HG03139 (cell line): ENCODE data around the gene TANC1.
"Not testable (repeated sequence)": the region's sequence is repeated elsewhere in the genome, so short reads cannot be mapped to it uniquely, and the experiment has no call there.

Experiments used
- ATAC-seq: cut with Tn5 transposase; IDR thresholded peaks from one replicate; pipeline ENCODE4 v1.9.1; 2021; ENCODE audit not compliant: unreplicated experiment

The TANC1 gene

GRCh38 chr2:159082119-159082518, 113.7 kb downstream of the TANC1 start:
- ATAC-seq, result no peak

GRCh38 chr2:159084384-159085370, 116.2 kb downstream of the TANC1 start:
- ATAC-seq, result no peak

DNA sequence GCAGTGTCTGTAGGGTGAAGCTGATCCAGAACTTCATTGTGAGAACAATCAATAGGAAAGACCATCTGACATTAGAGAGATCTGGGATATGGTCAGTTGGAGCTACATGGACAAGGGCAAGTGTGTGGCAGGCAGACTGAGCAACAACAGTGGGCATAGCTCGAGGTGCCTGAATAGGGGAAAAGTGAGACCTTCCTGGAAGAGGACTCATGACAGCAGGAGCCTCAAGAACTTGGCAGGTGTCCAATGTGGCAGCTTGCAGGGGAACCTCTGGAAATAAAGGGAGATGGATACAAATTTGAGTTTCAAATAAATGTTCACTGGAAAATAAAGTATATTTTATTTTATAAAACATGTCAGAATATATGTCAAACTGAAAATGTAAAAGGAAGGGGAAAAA, 117.9 kb downstream of the TANC1 start:
- ATAC-seq, result no peak

- no peak for ATAC-seq
Measured at GRCh38 chr2:159086826-159087225, 118.4 kb downstream of the TANC1 start.

DNA sequence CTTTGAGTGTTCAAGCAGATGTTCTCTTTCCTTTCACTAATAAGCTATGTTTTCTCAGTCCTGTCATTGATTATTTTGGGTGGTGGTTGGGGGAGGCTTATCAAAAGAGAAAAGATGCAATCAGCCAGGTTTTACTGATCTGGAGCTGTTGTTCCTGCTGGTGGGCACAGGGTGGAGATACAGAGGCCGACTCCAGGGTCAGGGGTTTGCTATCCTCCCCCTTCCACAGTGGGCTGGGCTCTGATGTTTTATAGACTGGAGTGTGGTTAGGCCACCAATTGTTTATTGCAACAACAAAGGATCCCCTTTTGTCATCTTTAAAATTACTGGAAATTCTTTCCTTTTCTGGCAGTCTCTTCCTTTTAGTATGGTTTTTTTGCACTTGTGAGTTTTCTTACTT, 120.5 kb downstream of the TANC1 start:
- ATAC-seq, result no peak

DNA sequence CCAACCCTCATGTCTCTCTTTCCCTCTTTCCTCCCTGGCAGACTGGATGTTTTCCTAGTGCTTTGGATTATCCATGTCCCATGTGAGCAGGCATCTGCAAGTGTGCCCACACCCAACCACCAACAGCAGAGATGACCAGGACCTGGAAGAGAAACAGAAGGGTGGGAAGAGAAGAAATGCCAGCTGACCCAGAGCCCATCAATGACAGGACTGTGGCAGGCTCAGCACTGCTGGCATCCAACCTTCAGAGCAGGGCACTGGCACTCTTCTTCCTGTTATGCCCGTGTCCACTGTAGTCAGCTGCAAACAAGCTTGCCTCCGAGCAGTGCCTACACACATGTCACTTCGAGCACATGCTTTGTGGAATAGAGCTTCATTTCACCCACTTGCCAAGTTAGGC, 121.1 kb downstream of the TANC1 start:
- no peak for ATAC-seq

- peak; percentile 46 for ATAC-seq
Measured at GRCh38 chr2:159090514-159091201, 122.2 kb downstream of the TANC1 start.

GRCh38 chr2:159091381-159091780, 122.9 kb downstream of the TANC1 start:
- ATAC-seq, result no peak

DNA sequence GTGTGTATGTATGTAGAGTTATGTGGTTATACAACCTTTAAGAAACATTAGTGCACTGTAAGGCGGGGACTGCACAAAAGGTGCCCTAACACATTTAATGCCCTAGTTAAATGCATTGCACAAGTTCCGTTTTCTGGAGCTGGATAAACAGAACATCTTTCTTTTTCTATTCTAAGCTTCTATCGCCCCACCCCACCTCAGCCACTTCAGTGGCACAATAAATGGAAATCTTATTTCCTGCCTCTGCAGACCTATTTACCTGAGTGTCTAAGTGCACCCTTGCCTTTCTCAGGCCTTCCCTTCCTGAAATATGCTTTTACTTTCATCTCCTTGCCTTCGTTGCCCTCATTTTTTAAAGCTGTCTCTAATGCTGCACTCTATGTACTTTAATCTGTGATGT, 123.5 kb downstream of the TANC1 start:
- ATAC-seq, result no peak

DNA sequence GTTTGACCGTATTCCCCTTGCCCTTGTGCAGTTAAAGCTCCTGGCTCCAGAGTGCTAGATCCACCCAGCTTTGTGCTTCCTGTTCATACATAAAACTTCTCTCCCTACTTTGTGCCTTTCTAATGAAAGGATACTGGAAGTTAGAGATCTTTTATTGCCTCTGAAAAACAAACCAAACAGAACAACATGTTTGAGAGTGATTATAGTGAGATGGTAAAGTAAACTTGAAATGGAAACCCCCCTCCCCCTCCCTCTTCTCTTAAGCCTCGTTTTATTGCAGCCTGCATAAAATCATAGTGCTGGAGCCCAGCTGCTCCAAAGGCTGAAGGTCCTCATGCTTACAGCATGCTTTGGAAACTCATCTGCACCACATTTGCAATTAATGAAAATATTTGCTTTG, 125.1 kb downstream of the TANC1 start:
- no peak for ATAC-seq

- ATAC-seq, result no peak
Measured at GRCh38 chr2:159094173-159094737, 125.8 kb downstream of the TANC1 start.

DNA sequence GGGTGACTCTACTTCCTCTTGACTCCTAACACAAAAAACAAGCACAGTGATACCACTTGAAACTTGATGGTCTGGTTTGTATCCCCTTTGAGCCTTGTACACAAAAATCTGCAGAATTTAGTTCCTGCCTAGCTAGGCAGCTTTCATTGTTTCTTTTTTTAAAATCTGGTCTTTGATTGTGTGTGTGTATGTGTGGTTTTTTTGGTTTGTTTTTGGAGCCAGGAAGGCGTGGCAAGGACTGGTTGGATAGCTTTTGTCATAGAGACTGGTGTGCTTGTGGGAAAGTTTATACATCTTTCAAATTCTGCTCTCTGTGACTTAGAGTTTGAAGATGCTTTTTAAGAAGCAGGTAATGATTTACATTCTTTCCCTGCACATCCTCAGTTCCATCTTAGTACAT, 127.4 kb downstream of the TANC1 start:
- ATAC-seq, result no peak

- ATAC-seq, result not testable (repeated sequence)
Measured at GRCh38 chr2:159096302-159096855, 127.9 kb downstream of the TANC1 start.

GRCh38 chr2:159096901-159097300, 128.5 kb downstream of the TANC1 start:
- no peak for ATAC-seq

- ATAC-seq, result no peak
Measured at GRCh38 chr2:159098361-159098760, 129.9 kb downstream of the TANC1 start.

DNA sequence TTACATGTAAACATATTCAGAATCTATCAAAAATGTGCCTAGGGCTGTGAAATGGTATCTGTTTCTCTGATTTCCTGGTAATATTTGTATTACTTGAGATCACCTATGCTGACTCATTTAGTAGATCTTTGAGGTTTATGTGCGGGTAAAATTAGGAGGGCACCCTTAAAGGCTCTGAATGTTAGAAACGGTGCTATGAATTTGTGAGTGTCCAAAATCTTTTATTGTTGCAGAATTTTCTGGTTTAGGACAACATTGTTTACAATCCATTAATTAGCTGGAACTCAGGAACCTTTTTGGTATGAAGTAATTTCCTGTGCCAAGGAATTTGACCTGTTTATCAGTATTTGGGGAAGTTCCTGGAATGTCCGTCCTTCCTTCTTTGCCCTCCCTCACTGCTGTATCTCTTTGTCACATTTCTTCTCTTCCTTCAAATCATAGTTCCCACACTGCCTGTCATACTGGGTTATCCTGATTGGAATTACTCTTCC, 130.5 kb downstream of the TANC1 start:
- ATAC-seq, result no peak

GRCh38 chr2:159101755-159102489, 133.5 kb downstream of the TANC1 start:
- no peak for ATAC-seq

GRCh38 chr2:159103411-159103810, 135.0 kb downstream of the TANC1 start:
- ATAC-seq, result no peak

GRCh38 chr2:159106109-159106508, 137.7 kb downstream of the TANC1 start:
- ATAC-seq, result no peak

DNA sequence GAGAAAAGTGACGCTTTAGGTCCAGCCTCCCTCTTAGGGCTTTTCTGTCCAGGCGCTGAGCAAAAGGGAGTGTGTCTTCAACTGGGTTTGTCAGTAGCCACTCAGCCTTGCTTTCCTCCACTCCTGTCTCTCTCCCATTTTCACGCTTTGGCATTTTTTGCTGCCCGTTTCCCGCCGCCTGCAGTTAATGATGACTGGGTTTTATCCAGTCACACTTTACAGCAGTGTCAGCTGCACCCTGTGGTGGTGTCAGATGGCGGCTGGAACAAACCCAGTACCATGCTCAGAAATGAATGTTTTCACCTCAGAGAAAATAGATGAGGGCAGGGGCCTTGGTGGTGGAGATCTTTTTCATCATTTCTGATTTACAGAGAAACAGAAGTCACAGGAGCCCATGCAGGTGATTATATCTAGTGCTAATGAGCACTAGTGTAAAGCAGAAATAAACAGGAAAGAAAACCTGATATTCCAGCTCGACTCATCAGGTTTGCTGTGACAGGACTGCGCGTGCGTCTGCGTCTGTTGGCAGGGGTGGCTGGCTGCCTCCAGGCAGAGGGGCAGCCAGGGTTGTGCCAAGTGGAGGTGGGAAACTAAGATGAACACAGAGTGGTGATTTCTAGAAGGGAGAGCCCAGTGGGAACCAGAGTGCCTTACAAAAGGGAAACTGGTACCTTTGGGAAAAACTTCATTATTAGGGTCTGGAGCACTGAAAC, 139.9 kb downstream of the TANC1 start:
- no peak for ATAC-seq
